Mesendoderm (in vitro differentiated cells): ENCODE results near the gene CAMSAP2.

Source experiments
- DNase-seq: peaks from one replicate; pipeline ENCODE4 v3.0.0; 2013
- H2AK5ac ChIP-seq: 2 replicates; pipeline ENCODE4 v1.6.1; 2013; ENCODE audit warnings: low read length, inconsistent platforms
- H2BK120ac ChIP-seq: 2 replicates; pipeline ENCODE4 v1.6.1; 2013; ENCODE audit warnings: low read depth, mild to moderate bottlenecking, low read length, moderate library complexity, mixed read lengths
- H2BK15ac ChIP-seq: replicated peaks from 2 replicates; pipeline ENCODE4 v1.6.1; 2013; ENCODE audit warnings: low read depth, mild to moderate bottlenecking, moderate library complexity
- H2BK5ac ChIP-seq: 2 replicates; pipeline ENCODE4 v1.6.1; 2013; ENCODE audit warnings: low read length, inconsistent platforms
- H3K18ac ChIP-seq: 2 replicates; pipeline ENCODE4 v1.6.1; 2013; ENCODE audit warnings: mild to moderate bottlenecking, low read length, mixed read lengths
- H3K23ac ChIP-seq: one replicate; pipeline ENCODE4 v1.6.1; 2013; ENCODE audit warnings: low read length
- H3K27ac ChIP-seq: 2 replicates; pipeline ENCODE4 v1.5.1; 2013; ENCODE audit warnings: low read depth, mild to moderate bottlenecking, inconsistent platforms, low read length, moderate library complexity
- H3K27me3 ChIP-seq: 2 replicates; pipeline ENCODE4 v1.6.1; 2013; ENCODE audit warnings: low read length, control low read depth, mild to moderate bottlenecking, inconsistent platforms; ENCODE audit not compliant: insufficient read depth, poor library complexity
- H3K36me3 ChIP-seq: 2 replicates; pipeline ENCODE4 v1.6.1; 2013; ENCODE audit warnings: low read length, inconsistent platforms; ENCODE audit not compliant: control insufficient read depth, insufficient read depth
- H3K4ac ChIP-seq: one replicate; pipeline ENCODE4 v1.6.1; 2013; ENCODE audit warnings: low read depth, mild to moderate bottlenecking, low read length, moderate library complexity
- H3K4me1 ChIP-seq: 2 replicates; pipeline ENCODE4 v1.6.1; 2013; ENCODE audit warnings: low read depth, low read length, inconsistent platforms; ENCODE audit not compliant: control insufficient read depth
- H3K4me2 ChIP-seq: 2 replicates; pipeline ENCODE4 v1.6.1; 2013; ENCODE audit warnings: low read length
- H3K4me3 ChIP-seq: 2 replicates; pipeline ENCODE4 v1.5.1; 2013; ENCODE audit warnings: mild to moderate bottlenecking, low read length
- H3K56ac ChIP-seq: one replicate; pipeline ENCODE4 v1.6.1; 2013; ENCODE audit warnings: low read length
- H3K79me1 ChIP-seq: 2 replicates; pipeline ENCODE4 v1.6.1; 2013; ENCODE audit warnings: low read length, inconsistent platforms
- H3K79me2 ChIP-seq: 2 replicates; pipeline ENCODE4 v1.6.1; 2013; ENCODE audit warnings: mild to moderate bottlenecking, low read length; ENCODE audit not compliant: control insufficient read depth, insufficient read depth
- H3K9ac ChIP-seq: 2 replicates; pipeline ENCODE4 v1.6.1; 2013; ENCODE audit warnings: low read length, inconsistent platforms
- H4K5ac ChIP-seq: one replicate; pipeline ENCODE4 v1.6.1; 2013; ENCODE audit warnings: low read length
- H4K8ac ChIP-seq: one replicate; pipeline ENCODE4 v1.6.1; 2013; ENCODE audit warnings: low read depth, mild to moderate bottlenecking, control low read depth, low read length, moderate library complexity
- WGBS: extraction: QIAGEN DNeasy Blood & Tissue Kit; methylation state at CpG from one replicate; pipeline ENCODE4 v1.1.7; 2013; ENCODE audit warnings: low lambda C conversion rate, missing lambda C conversion rate; ENCODE audit not compliant: insufficient coverage; ENCODE audit errors: extremely low coverage; 5-methylcytosine and 5-hydroxymethylcytosine counted together

The CAMSAP2 gene

DNA sequence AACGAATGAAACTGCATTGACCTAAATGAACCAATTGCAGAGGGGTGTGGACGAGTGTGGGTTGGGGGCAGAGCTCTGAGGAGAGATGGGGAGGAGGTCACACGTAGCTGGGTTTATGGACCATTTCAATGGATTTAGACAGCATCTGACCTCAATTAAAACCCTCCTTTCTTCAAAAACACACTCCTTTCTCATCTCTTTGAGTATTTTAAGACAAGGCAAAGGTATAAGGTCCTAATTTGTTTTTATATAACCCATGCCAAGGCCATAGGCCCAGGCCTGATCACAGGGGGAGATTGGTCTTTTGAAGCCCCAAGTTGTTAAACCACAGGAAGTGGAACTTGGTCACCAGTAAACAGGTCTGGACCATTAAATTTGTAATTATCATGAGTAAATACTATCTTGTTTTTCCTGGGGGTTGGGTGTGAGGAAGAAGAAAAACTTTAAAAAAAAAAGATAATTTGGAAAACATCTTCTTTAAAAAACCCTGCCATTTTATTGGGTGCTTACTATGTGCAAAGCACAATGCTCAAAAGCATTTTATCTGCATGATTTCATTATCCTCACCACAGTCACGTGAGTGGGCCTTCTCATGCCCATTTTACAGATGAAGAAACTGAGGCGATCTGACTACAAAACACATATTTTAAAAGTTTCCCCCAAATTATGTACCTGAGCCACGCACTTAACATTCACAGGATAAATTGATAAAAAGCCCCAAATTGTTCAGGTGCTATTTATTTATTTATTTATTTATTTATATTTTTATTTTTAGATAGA is 147.1 kb downstream of the CAMSAP2 start:
- peaks cover 2% of the 10 kb centered on the region for H3K4me1 ChIP-seq
- H3K4me2 ChIP-seq, result no peak overlapping the region
- no peak overlapping the region for H3K27ac ChIP-seq
- no peak overlapping the region for H2AK5ac ChIP-seq
- no peak overlapping the region for H2BK120ac ChIP-seq
- H3K18ac ChIP-seq, result no peak overlapping the region
- no peak overlapping the region for H3K4me3 ChIP-seq
- H3K27me3 ChIP-seq, result no peaks in the 10 kb centered on the region
- H3K56ac ChIP-seq, result no peak overlapping the region
- DNase-seq, result no peak
- no peak overlapping the region for H3K4ac ChIP-seq
- H3K9ac ChIP-seq, result no peak overlapping the region
- H4K8ac ChIP-seq, result no peak overlapping the region
- WGBS, result no CpG with 5 or more reads among the region's 6 CpGs
- H3K23ac ChIP-seq, result no peak overlapping the region
- H2BK5ac ChIP-seq, result no peak overlapping the region
- no peaks in the 10 kb centered on the region for H3K79me2 ChIP-seq
- H3K79me1 ChIP-seq, result no peaks in the 10 kb centered on the region
- H4K5ac ChIP-seq, result no peak overlapping the region
- no peaks in the 10 kb centered on the region for H3K36me3 ChIP-seq
- no peak overlapping the region for H2BK15ac ChIP-seq

DNA sequence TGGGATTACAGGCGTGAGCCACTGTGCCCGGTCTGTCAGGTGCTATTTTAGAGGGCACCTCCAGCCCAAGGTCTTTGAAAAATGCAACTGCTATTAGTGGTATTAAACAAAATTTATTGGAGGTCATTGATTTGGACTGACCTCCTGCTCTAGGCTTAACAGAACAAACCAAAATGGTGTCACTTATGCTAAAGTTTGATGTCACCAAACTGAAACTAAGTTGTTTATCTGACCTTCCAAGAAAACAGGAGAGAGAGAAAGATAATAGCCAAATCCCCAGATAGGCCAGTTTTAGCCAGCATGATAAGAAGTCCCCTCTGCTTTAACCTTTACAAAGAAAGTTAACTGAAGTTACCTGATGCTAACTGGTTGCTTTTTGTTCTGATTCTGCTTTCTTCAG is 147.9 kb downstream of the CAMSAP2 start:
- H3K4me2 ChIP-seq, result no peak overlapping the region
- no peak overlapping the region for H2BK15ac ChIP-seq
- no peak overlapping the region for H3K4me3 ChIP-seq
- no peak overlapping the region for H2AK5ac ChIP-seq
- no CpG with 5 or more reads among the region's 2 CpGs for WGBS
- no peak overlapping the region for H2BK5ac ChIP-seq
- H3K36me3 ChIP-seq, result no peaks in the 10 kb centered on the region
- peaks cover 2% of the 10 kb centered on the region for H3K4me1 ChIP-seq
- no peak overlapping the region for H3K27ac ChIP-seq
- no peak overlapping the region for H4K8ac ChIP-seq
- H3K79me1 ChIP-seq, result no peaks in the 10 kb centered on the region
- H3K4ac ChIP-seq, result no peak overlapping the region
- H3K23ac ChIP-seq, result no peak overlapping the region
- H4K5ac ChIP-seq, result no peak overlapping the region
- no peak overlapping the region for H3K9ac ChIP-seq
- no peak overlapping the region for H3K56ac ChIP-seq
- no peaks in the 10 kb centered on the region for H3K27me3 ChIP-seq
- H2BK120ac ChIP-seq, result no peak overlapping the region
- H3K79me2 ChIP-seq, result no peaks in the 10 kb centered on the region
- peak; percentile 56 for DNase-seq
- no peak overlapping the region for H3K18ac ChIP-seq

DNA sequence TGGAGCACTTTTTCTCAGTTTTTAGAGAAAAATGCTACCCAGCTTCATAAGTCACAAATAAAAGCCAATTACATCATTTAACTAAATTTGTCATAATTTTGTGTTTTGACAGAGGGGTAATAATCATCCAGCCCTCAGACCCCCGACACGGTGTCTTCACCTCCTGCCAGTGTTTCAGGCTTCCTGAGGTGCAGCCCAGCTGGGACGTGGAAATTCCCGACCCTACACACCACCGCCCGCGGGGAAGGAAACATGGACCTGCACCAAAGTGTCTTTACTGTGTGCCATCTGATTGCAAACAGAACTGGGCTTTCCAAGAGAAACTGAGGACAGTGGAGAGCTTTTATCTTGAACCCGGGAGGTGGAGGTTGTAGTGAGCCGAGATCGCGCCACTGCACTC is 148.3 kb downstream of the CAMSAP2 start:
- no peaks in the 10 kb centered on the region for H3K36me3 ChIP-seq
- H4K8ac ChIP-seq, result no peak overlapping the region
- H3K4me2 ChIP-seq, result no peak overlapping the region
- H3K27me3 ChIP-seq, result no peaks in the 10 kb centered on the region
- no peak overlapping the region for H3K18ac ChIP-seq
- H2BK5ac ChIP-seq, result no peak overlapping the region
- no peaks in the 10 kb centered on the region for H3K79me1 ChIP-seq
- H3K23ac ChIP-seq, result no peak overlapping the region
- H3K9ac ChIP-seq, result no peak overlapping the region
- no peak overlapping the region for H2BK120ac ChIP-seq
- WGBS, result no CpG with 5 or more reads among the region's 11 CpGs
- no peak overlapping the region for H3K4ac ChIP-seq
- H4K5ac ChIP-seq, result no peak overlapping the region
- peaks cover 2% of the 10 kb centered on the region for H3K79me2 ChIP-seq
- H3K4me3 ChIP-seq, result no peak overlapping the region
- peaks cover 2% of the 10 kb centered on the region for H3K4me1 ChIP-seq
- no peak for DNase-seq
- H2BK15ac ChIP-seq, result no peak overlapping the region
- H2AK5ac ChIP-seq, result no peak overlapping the region
- H3K56ac ChIP-seq, result no peak overlapping the region
- H3K27ac ChIP-seq, result no peak overlapping the region

DNA sequence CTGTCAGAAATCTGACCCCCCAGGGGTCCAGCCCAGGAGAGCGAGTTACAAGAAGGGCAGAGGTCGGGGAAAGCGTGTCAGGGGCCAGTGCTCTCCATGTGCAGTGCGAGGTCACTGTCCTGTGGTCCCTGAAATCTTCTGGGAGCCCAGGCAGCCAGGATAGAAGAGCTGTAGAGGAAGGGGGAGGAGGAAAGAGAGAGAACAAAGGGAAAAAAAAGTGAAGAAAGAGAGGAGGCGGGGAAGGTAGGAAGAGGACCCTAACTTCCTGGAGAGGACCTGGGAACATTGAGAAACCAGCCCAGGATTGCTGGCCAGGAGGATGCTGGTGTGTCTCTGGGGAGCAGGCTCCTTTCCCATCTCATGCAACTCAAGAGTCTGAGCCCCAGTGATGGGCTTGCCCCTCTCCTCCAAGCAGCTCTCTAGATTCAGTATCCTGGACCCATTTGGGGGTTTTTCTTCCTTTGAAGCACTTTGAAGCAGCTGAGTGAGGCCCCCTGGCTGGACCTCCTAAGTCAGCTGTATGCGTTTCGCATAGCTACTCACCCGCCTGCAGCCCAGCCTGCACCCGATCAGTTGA is 149.2 kb downstream of the CAMSAP2 start:
- H2BK15ac ChIP-seq, result no peak overlapping the region
- H3K4ac ChIP-seq, result no peak overlapping the region
- WGBS, result no CpG with 5 or more reads among the region's 9 CpGs
- H3K9ac ChIP-seq, result no peak overlapping the region
- H4K8ac ChIP-seq, result no peak overlapping the region
- H3K4me2 ChIP-seq, result no peak overlapping the region
- peaks cover 2% of the 10 kb centered on the region for H3K4me1 ChIP-seq
- H2BK5ac ChIP-seq, result no peak overlapping the region
- H3K4me3 ChIP-seq, result no peak overlapping the region
- no peak overlapping the region for H3K27ac ChIP-seq
- H3K18ac ChIP-seq, result no peak overlapping the region
- no peak overlapping the region for H3K56ac ChIP-seq
- H3K27me3 ChIP-seq, result no peaks in the 10 kb centered on the region
- no peaks in the 10 kb centered on the region for H3K36me3 ChIP-seq
- peaks cover 9% of the 10 kb centered on the region for H3K79me2 ChIP-seq
- no peak overlapping the region for H2BK120ac ChIP-seq
- H3K79me1 ChIP-seq, result no peaks in the 10 kb centered on the region
- no peak overlapping the region for H4K5ac ChIP-seq
- no peak overlapping the region for H2AK5ac ChIP-seq
- DNase-seq, result no peak
- H3K23ac ChIP-seq, result no peak overlapping the region

DNA sequence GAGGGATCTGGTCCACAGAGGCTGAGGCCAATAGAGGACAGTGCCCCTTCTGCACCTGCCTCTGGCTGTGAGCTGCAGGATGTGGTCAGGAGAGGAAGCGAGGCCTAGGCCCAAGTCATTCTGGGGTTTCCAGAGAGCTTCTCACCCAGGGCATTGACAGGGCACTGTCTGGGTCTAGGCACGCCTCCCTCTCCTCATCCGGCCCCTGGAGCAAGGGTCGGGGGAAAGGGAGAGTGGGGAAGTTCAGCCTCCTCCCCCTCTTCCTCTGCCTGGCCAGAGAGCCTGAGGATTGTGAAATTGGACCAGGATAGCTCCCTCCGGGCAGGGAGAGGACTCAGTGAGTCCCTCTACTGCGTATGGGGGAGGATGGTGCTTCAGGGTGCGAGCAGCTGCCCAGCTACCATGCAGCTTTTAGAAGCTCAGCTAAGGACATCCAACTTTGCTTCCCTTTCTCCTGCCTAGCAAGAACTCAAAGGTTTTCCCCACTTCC is 149.7 kb downstream of the CAMSAP2 start:
- peaks cover 4% of the 10 kb centered on the region for H3K4me1 ChIP-seq
- no CpG with 5 or more reads among the region's 7 CpGs for WGBS
- peaks cover 14% of the 10 kb centered on the region for H3K79me2 ChIP-seq
- peak; percentile 68 for DNase-seq
- H3K36me3 ChIP-seq, result no peaks in the 10 kb centered on the region
- no peak overlapping the region for H2BK15ac ChIP-seq
- peaks cover 1% of the 10 kb centered on the region for H3K79me1 ChIP-seq
- H2AK5ac ChIP-seq, result no peak overlapping the region
- H3K9ac ChIP-seq, result no peak overlapping the region
- H4K5ac ChIP-seq, result no peak overlapping the region
- H3K4me3 ChIP-seq, result no peak overlapping the region
- no peak overlapping the region for H3K27ac ChIP-seq
- no peaks in the 10 kb centered on the region for H3K27me3 ChIP-seq
- no peak overlapping the region for H3K4ac ChIP-seq
- no peak overlapping the region for H3K23ac ChIP-seq
- H3K18ac ChIP-seq, result no peak overlapping the region
- no peak overlapping the region for H2BK120ac ChIP-seq
- H2BK5ac ChIP-seq, result no peak overlapping the region
- no peak overlapping the region for H4K8ac ChIP-seq
- no peak overlapping the region for H3K56ac ChIP-seq
- H3K4me2 ChIP-seq, result no peak overlapping the region
